Measurements from ENCODE around the gene CYYR1.

GRCh38 chr21:26550326-26550725 lies 22.8 kb downstream of the CYYR1 start:
- TF ChIP-seq, protein P1, sequence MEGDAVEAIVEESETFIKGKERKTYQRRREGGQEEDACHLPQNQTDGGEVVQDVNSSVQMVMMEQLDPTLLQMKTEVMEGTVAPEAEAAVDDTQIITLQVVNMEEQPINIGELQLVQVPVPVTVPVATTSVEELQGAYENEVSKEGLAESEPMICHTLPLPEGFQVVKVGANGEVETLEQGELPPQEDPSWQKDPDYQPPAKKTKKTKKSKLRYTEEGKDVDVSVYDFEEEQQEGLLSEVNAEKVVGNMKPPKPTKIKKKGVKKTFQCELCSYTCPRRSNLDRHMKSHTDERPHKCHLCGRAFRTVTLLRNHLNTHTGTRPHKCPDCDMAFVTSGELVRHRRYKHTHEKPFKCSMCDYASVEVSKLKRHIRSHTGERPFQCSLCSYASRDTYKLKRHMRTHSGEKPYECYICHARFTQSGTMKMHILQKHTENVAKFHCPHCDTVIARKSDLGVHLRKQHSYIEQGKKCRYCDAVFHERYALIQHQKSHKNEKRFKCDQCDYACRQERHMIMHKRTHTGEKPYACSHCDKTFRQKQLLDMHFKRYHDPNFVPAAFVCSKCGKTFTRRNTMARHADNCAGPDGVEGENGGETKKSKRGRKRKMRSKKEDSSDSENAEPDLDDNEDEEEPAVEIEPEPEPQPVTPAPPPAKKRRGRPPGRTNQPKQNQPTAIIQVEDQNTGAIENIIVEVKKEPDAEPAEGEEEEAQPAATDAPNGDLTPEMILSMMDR (IDR thresholded peaks at IDR 0.05), result no peak
- no peak for TF ChIP-seq POLR2A (IDR thresholded peaks at IDR 0.05)
